RWPE1 (cell line): Measurements from ENCODE around the gene NDUFA11.

ENCODE experiments used
- CTCF ChIA-PET: fragments of 350-600 bp; sonication (Branson Sonifier 250); formaldehyde crosslinking; extraction: SDS; loops from one replicate; lab custom pipeline; 2021; lab: Yijun Ruan, JAX
- POLR2A ChIA-PET: fragments of 400-600 bp; formaldehyde crosslinking; extraction: SDS; loops from one replicate; lab custom pipeline; 2020; ENCODE audit warnings: antibody characterized with exemption; ENCODE audit not compliant: low non-redundant PET; lab: Yijun Ruan, JAX
- DNase-seq: peaks from one replicate; pipeline ENCODE4 v3.0.0; 2012; ENCODE audit warnings: low spot score
- H3K27ac ChIP-seq: fragments of 450-650 bp; 2 replicates; pipeline ENCODE4 v1.5.1; 2017
- TF ChIP-seq, protein P1 (sequence below): fragments of 450-650 bp; conservative IDR thresholded peaks from 2 replicates; pipeline ENCODE4 v1.5.1; 2017; ENCODE audit warnings: low read depth, mild to moderate bottlenecking

NDUFA11 gene

DNA sequence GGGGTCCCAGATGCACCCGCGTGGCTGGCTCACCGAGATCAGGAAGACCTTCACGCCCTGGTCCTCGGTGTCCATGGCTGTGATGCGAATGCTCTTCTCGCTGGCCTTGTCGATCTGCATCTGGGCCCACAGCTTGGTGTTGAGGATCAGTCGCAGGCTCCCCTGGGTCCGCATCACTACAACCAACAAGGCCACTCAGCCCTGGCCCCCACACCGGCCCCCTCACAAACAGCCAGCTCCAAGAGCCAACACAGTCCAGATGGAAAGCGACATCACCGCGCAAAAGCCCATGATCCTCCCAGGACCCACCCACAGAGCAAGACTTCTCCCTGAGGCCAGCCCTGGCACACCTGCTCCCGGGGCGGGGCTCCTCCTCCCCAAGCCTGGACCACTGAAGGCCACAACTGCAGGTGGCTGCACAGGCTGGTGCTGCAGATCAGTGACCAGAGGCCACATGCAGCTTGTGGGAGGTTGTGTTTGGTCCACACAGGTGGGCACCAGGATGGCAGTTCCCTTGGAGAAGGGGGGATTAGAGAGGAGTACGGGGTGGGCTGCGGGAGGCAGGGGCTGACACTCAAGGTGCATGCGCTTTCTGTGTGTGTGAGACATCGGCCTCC lies 15.0 kb upstream of the NDUFA11 start:
- TF ChIP-seq, protein P1, sequence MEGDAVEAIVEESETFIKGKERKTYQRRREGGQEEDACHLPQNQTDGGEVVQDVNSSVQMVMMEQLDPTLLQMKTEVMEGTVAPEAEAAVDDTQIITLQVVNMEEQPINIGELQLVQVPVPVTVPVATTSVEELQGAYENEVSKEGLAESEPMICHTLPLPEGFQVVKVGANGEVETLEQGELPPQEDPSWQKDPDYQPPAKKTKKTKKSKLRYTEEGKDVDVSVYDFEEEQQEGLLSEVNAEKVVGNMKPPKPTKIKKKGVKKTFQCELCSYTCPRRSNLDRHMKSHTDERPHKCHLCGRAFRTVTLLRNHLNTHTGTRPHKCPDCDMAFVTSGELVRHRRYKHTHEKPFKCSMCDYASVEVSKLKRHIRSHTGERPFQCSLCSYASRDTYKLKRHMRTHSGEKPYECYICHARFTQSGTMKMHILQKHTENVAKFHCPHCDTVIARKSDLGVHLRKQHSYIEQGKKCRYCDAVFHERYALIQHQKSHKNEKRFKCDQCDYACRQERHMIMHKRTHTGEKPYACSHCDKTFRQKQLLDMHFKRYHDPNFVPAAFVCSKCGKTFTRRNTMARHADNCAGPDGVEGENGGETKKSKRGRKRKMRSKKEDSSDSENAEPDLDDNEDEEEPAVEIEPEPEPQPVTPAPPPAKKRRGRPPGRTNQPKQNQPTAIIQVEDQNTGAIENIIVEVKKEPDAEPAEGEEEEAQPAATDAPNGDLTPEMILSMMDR: no peak
- CTCF ChIA-PET: no interaction called here
- POLR2A ChIA-PET: no interaction called here
- no peak for DNase-seq
- no peak overlapping the region for H3K27ac ChIP-seq

DNA sequence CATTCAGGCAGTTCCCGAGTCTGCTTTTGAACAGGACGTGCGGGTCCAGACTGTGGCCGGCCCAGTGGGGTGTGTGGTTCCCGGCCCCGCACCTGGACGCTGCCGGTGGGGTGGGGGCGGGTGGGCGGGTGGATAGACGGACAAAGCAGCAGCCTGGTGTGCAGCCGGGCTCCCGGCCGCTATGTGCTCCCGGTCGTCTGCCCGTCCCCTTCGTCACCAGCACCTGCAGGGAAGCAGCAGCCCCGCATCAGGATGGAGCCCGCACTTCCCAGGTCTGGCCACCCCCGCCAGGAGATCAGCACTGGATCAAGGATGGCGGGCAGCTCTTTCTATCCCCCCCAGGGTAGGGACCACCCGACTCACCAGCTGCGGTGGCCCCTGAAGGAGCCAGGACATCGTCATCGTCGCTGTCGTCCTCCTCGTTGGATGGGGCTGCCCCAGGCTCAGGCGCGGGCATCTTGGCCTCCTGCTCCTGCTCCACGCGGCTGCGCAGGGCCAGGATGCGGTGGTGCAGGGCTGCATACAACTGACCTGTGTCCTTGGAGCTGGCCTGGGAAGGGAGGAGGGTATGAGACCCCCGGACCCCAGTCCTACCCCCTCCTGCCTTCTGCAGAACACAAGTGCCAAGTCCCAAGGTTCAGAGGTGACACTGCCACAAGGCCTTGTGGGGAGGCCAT lies 14.0 kb upstream of the NDUFA11 start:
- no peak for DNase-seq
- H3K27ac ChIP-seq: no peak overlapping the region
- POLR2A ChIA-PET: no interaction called here
- CTCF ChIA-PET: interaction anchor here (0.7 kb wide), 1 partner anchor 113 kb away, joined by 4 read pairs; no protein-coding TSS in a partner anchor
- TF ChIP-seq, protein P1: no peak

DNA sequence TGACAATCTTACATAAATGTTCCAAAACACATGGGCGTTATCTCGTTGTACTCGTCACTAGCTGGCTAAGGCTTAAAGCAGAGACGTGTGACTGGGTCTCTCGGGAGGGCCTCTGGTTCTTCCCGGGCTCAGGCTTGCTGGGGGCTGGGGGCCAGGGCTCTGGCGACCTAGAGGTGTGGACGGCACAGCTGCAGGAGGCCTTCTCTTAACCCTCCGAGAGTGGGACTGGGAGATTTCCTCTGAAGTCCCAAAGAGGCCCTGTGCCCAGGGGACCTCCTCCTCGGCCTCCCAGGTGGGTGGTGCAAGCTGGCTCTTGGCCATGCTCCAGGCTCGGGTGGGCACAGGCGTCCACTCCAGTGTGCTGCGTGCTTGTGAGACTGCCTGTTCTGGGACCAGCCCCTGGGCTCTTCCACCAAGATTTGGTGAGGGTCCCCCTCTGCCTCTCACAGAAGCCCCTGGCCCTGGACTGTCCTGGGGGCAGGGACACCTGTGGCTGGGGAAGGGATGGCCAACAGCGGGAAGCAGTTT lies 12.7 kb upstream of the NDUFA11 start:
- CTCF ChIA-PET: no interaction called here
- TF ChIP-seq, protein P1: no peak
- no peak for DNase-seq
- POLR2A ChIA-PET: no interaction called here
- peak overlapping the region; percentile 84 for H3K27ac ChIP-seq

DNA sequence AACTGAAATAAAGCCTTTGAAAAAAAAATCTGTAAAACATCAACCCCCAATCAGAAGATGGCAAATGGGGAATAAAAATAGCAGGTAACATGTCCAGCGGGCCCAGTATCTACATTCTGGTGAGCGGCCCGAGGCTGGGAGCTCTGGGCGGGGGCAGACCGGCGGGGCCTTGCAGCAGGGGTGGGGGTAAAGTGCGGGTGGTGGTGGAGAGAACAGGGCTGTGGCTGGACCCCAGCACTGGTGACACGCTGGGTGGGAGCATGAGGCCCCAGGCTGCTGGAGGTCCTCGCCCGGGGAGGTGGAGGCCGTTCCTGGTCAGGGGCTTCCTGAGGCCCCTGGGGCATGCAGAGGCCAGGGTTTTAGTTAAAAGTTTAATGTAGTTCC lies 12.2 kb upstream of the NDUFA11 start:
- TF ChIP-seq, protein P1: no peak
- ChIA-PET POLR2A (no interaction called here), CTCF (no interaction called here)
- H3K27ac ChIP-seq: peak overlapping the region; percentile 84
- DNase-seq: no peak

DNA sequence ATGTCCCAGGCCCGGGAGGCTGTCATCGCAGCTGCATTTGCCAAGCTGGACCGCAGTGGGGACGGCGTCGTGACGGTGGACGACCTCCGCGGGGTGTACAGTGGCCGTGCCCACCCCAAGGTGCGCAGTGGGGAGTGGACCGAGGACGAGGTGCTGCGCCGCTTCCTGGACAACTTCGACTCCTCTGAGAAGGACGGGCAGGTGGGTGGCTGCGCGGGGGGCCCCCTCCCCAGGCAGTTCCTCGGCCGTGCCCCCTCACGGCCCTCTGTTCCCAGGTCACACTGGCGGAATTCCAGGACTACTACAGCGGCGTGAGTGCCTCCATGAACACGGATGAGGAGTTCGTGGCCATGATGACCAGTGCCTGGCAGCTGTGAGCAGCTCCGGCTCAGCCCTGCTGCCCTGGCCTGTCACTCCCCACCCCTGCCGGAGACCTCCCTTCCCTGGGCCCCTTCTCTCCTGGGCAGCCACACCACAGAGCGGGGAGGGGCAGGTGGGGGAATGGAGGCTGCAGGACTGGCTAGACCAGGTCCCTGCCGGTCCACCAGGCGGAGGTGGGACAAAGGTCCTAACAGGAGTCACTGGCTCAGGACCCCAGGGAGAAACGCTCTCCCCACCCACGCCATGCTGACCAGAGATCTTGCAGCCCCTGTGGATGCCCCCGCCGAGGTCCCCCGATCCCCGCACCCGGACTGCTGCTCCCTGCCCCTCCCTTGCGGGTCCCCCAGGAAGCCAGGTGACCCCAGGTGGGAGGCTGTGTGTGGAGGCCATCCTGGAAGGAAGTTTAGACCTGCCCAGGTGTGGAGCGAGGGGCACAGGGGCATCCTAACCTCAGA lies 11.6 kb upstream of the NDUFA11 start:
- peak overlapping the region; percentile 84 for H3K27ac ChIP-seq
- CTCF ChIA-PET: no interaction called here

More for the DNA sequence above, 11.6 kb upstream of the NDUFA11 start:
- TF ChIP-seq, protein P1: no peak
- POLR2A ChIA-PET: no interaction called here
- DNase-seq: no peak
